GM18502 (cell line): ENCODE results near the gene GCNA.

ENCODE experiments used
- ATAC-seq: cut with Tn5 transposase; IDR thresholded peaks from one replicate; pipeline ENCODE4 v1.9.1; 2021; ENCODE audit warnings: mild to moderate bottlenecking; ENCODE audit not compliant: unreplicated experiment, poor library complexity

GCNA gene

GRCh38 chrX:71578253-71579135, at the start of gene GCNA:
TSS of gene GCNA (plus strand) at chrX:71578437. CDS start at chrX:71580822, 2,385 bp downstream.
- no peak for ATAC-seq

- peak; percentile 23 for ATAC-seq
These were observed 46.0 kb upstream of the GCNA start for GRCh38 chrX:71532078-71532752.

GRCh38 chrX:71532753-71533425, 45.3 kb upstream of the GCNA start, which contains the start of gene OGT:
TSS of gene OGT (plus strand) at chrX:71533104. CDS start at chrX:71533300, 196 bp downstream.
- ATAC-seq, result peak; percentile 80

GRCh38 chrX:71533516-71533850, 44.8 kb upstream of the GCNA start:
- ATAC-seq, result no peak

GRCh38 chrX:71533851-71534561, 44.2 kb upstream of the GCNA start:
- ATAC-seq, result no peak

- no peak for ATAC-seq
These were observed 43.3 kb upstream of the GCNA start for GRCh38 chrX:71534773-71535544.

- no peak for ATAC-seq
These were observed 42.0 kb upstream of the GCNA start for GRCh38 chrX:71536285-71536684.

GRCh38 chrX:71537743-71538142, 40.5 kb upstream of the GCNA start:
- no peak for ATAC-seq

GRCh38 chrX:71540801-71541200, 37.4 kb upstream of the GCNA start:
- ATAC-seq, result peak; percentile 27

GRCh38 chrX:71541210-71542022, 36.8 kb upstream of the GCNA start:
- ATAC-seq, result peak; percentile 83

- ATAC-seq, result no peak
These were observed 35.8 kb upstream of the GCNA start for GRCh38 chrX:71542411-71542810.

- ATAC-seq, result no peak
These were observed 35.4 kb upstream of the GCNA start for GRCh38 chrX:71542825-71543224.

GRCh38 chrX:71543316-71543715, 34.9 kb upstream of the GCNA start:
- no peak for ATAC-seq

- ATAC-seq, result no peak
These were observed 32.9 kb upstream of the GCNA start for GRCh38 chrX:71545364-71545763.

- ATAC-seq, result no peak
These were observed 31.4 kb upstream of the GCNA start for GRCh38 chrX:71546879-71547278.

GRCh38 chrX:71547339-71547738, 30.9 kb upstream of the GCNA start:
- ATAC-seq, result no peak

- no peak for ATAC-seq
These were observed 28.3 kb upstream of the GCNA start for GRCh38 chrX:71549986-71550385.

GRCh38 chrX:71550578-71550977, 27.7 kb upstream of the GCNA start:
- no peak for ATAC-seq

- no peak for ATAC-seq
These were observed 22.2 kb upstream of the GCNA start for GRCh38 chrX:71556036-71556435.
